ENCODE data around the gene ZNF423. TPM values are rescaled to one million over a fixed set of nuclear protein-coding genes. Genes with fewer than 3 reads are reported as not detected.

ZNF423 gene
- total RNA-seq, 4 donors from 2014 or later = 7.0 to 19.7 (median 8.4) TPM

- Histone ChIP-seq H3K36me3 (no peaks in the 10 kb centered on the region), H3K4me1 (no peaks in the 10 kb centered on the region), H3K4me3 (no peak overlapping the region), H3K27ac (no peak overlapping the region), H3K27me3 (peaks cover 34% of the 10 kb centered on the region), H3K9me3 (no peaks in the 10 kb centered on the region)
- WGBS, 2 donors (ENCODE audit: low coverage in 1 of 2) = 84 to 89% methylated on average over 14 to 18 of the region's 19 CpGs
- no peak for ATAC-seq
- TF ChIP-seq, protein P1, sequence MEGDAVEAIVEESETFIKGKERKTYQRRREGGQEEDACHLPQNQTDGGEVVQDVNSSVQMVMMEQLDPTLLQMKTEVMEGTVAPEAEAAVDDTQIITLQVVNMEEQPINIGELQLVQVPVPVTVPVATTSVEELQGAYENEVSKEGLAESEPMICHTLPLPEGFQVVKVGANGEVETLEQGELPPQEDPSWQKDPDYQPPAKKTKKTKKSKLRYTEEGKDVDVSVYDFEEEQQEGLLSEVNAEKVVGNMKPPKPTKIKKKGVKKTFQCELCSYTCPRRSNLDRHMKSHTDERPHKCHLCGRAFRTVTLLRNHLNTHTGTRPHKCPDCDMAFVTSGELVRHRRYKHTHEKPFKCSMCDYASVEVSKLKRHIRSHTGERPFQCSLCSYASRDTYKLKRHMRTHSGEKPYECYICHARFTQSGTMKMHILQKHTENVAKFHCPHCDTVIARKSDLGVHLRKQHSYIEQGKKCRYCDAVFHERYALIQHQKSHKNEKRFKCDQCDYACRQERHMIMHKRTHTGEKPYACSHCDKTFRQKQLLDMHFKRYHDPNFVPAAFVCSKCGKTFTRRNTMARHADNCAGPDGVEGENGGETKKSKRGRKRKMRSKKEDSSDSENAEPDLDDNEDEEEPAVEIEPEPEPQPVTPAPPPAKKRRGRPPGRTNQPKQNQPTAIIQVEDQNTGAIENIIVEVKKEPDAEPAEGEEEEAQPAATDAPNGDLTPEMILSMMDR (IDR thresholded peaks at IDR 0.05) = no peak
- TF ChIP-seq EP300 (IDR thresholded peaks at IDR 0.05) = no peak
- TF ChIP-seq POLR2AphosphoS5 (IDR thresholded peaks at IDR 0.05) = no peak
- TF ChIP-seq POLR2A (IDR thresholded peaks at IDR 0.05) = no peak
These were observed 390.0 kb downstream of the ZNF423 start for GRCh38 chr16:49465661-49466528.

DNA sequence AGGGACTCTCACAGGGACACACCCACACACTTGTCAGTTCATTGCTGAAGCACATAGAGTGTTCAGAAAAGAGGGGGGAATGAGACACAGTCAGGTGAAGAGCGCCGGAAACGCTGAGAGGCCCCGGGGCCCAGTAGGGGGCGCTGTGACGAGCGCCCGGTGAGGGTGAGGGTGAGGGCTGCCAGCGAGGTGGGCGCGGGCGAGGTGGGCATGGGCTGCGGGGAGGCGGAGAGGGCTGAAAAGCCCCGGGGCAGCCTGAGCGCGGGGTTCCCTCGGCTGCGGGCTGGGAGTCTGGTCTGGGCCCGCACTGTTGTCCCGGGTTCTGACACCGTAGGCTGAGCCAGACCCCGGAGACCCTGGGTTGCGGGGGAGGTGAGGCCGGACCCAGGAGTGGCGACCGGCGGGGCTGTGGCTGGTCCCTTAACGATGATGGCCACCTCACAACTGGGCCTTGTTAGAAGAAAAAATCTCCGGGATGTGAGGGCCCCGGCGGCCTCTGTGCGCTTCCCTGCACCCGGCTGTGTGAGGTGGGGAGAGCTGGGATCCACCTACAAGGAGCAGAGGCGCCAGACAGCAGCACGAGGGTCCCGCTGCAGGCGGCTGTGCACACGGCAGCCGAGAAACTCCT lies 390.9 kb downstream of the ZNF423 start:
- H3K9me3 ChIP-seq = no peaks in the 10 kb centered on the region
- H3K4me1 ChIP-seq = no peaks in the 10 kb centered on the region
- no peaks in the 10 kb centered on the region for H3K36me3 ChIP-seq
- peaks cover 38% of the 10 kb centered on the region for H3K27me3 ChIP-seq
- no peak overlapping the region for H3K27ac ChIP-seq
- 8 to 30% methylated on average over 2 to 12 of the region's 40 CpGs for WGBS, 2 donors (ENCODE audit: low coverage in 1 of 2)
- no peak for ATAC-seq
- no peak overlapping the region for H3K4me3 ChIP-seq
- TF ChIP-seq, protein P1 (IDR thresholded peaks at IDR 0.05) = peak in 1 of 4 experiments; percentile 31
- no peak for TF ChIP-seq EP300 (IDR thresholded peaks at IDR 0.05)
- TF ChIP-seq POLR2A (IDR thresholded peaks at IDR 0.05) = no peak
- no peak for TF ChIP-seq POLR2AphosphoS5 (IDR thresholded peaks at IDR 0.05)

- H3K4me3 ChIP-seq = no peak overlapping the region
- no peaks in the 10 kb centered on the region for H3K9me3 ChIP-seq
- WGBS, 2 donors (ENCODE audit: low coverage in 1 of 2) = 86% methylated on average over 2 of the region's 2 CpGs; no CpG with 5 or more reads in 1 of the 2 donors
- no peaks in the 10 kb centered on the region for H3K36me3 ChIP-seq
- H3K4me1 ChIP-seq = no peaks in the 10 kb centered on the region
- H3K27me3 ChIP-seq = peaks cover 38% of the 10 kb centered on the region
- ATAC-seq = no peak
- H3K27ac ChIP-seq = no peak overlapping the region
- TF ChIP-seq POLR2AphosphoS5 (IDR thresholded peaks at IDR 0.05) (no peak), EP300 (IDR thresholded peaks at IDR 0.05) (no peak), POLR2A (IDR thresholded peaks at IDR 0.05) (no peak)
- TF ChIP-seq, protein P1 (IDR thresholded peaks at IDR 0.05) = no peak
These were observed 391.8 kb downstream of the ZNF423 start for GRCh38 chr16:49464093-49464492.

GRCh38 chr16:49463529-49463928 lies 392.4 kb downstream of the ZNF423 start:
- ATAC-seq = no peak
- 74 to 86% methylated on average over 1 to 6 of the region's 7 CpGs for WGBS, 2 donors (ENCODE audit: low coverage in 1 of 2)
- H3K27ac ChIP-seq = no peak overlapping the region
- H3K4me1 ChIP-seq = no peaks in the 10 kb centered on the region
- H3K4me3 ChIP-seq = no peak overlapping the region
- H3K9me3 ChIP-seq = no peaks in the 10 kb centered on the region
- TF ChIP-seq EP300 (IDR thresholded peaks at IDR 0.05) (no peak), POLR2AphosphoS5 (IDR thresholded peaks at IDR 0.05) (no peak), POLR2A (IDR thresholded peaks at IDR 0.05) (no peak)
- TF ChIP-seq, protein P1 (IDR thresholded peaks at IDR 0.05) = no peak
- H3K36me3 ChIP-seq = no peaks in the 10 kb centered on the region
- H3K27me3 ChIP-seq = peaks cover 38% of the 10 kb centered on the region
